HG02885 (cell line): ENCODE results near the gene DYNC1LI1.
"Not testable (repeated sequence)": the region's sequence is repeated elsewhere in the genome, so short reads cannot be mapped to it uniquely, and the experiment has no call there.

Source experiments
- ATAC-seq: cut with Tn5 transposase; IDR thresholded peaks from one replicate; pipeline ENCODE4 v1.9.1; 2021; ENCODE audit warnings: mild to moderate bottlenecking; ENCODE audit not compliant: unreplicated experiment, poor library complexity

The DYNC1LI1 gene

DNA sequence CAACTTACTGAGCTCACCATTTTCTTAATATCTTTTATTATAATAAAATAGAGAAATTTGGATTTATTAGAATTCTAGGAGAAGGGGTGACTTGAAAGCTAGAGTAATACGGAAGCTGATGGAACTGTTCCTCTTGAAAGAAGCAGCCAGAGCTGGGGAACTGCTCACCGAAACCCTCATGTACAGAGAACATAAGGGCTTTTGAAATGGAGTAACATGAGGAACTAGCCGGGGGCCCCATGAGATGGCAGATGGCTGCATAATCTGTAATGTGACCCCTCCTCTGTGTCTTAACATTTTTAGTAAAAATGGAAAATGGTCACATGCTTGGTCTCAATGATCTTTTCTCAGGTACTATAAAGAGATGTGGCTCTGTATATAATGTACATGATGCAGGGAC lies 15.7 kb upstream of the DYNC1LI1 start:
- ATAC-seq: no peak

DNA sequence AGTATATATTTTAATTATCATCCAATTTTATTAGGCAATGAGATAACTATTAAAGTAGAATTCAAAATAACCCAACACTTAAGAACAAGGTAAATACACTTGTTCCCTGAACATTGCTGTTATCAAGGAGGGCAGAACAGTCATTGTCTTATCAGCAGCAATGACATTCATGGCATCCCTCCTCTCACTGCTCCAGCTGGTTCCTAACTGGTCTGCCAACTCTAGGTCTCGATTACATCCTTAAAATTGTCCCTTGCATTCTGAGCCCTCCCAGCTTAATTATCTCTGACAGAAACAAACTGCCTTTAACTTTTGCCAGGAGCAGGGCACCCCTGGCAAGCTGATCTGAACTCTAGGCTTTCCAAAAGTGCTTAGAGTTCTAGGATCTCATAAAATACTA lies 14.0 kb upstream of the DYNC1LI1 start:
- ATAC-seq: no peak

DNA sequence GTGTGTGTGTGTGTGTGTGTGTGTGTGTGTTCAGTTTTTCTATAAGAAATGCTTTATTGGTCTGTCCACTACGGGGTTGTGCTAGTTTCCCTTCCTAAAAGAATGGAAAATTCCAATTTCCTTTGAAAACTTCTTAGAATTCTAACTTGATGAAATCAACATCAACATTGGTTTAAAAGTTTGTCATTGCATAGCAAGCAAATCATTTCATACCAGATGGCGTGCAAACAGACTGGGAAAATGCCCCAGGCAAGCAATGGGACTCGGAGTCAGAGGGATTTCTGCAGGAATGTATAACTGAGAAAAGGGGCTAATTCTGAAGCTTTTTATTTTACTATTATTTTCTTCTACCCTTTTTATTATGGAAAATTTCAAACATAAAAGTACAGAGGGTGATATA lies 13.1 kb upstream of the DYNC1LI1 start:
- ATAC-seq: no peak

DNA sequence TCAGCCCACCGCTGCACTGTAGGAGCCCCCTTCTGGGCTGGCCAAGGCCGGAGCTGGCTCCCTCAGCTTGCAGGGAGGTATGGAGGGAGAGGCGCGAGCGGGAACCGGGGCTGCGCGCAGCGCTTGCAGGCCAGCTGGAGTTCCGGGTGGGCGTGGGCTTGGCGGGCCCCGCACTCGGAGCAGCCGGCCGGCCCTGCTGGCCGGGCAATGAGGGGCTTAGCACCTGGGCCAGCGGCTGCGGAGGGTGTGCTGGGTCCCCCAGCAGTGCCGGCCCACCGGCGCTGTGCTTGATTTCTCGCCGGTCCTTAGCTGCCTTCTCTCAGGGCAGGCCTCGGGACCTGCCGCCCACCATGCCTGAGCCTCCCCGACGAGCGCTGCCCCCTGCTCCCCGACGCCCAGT lies 8.0 kb upstream of the DYNC1LI1 start:
- ATAC-seq: not testable (repeated sequence)

DNA sequence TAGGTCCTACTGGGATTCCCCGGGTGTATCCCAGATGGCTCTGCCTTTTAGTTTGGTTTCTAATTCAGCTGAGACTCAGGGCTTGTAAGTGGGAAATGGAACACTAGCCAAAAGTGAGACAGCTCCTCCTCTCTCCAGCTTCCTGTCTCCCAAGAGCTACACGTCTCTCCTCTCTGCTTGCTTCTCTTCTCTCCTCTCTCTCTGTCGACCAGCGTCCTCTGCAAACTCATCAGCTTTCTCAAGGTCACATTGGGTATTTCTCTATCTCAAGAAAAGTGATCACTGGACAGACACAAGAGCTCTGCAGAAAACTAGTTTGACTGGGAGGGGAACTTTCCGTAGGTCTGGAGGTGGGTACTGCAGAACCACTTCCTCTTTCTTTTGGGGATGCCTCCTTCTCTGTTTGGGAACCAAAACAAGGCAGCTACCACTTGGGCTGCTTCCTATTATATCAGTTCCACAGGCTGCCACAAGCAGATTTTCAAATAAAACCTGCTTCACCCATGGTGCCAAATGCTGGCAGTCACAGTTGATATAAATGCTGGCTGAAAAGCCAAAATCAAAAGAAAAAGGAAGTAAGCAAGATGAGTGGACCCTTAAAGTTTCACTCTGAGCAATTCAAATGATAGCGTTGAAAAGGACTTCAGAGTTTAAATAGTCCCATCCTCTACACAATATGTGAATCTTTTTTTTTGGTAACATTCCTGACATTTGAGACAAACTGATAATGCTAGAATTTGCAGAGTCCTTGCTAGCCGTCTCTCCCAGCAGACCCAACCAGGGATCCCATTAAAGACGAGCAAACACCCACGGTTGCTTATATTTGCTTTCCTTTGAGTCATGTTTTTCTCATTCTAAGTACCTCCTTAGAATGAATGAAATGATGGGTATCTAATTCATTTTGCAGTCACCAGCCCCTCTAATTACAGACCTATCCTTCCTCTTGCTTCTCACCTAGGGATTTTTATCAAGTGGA lies 7.2 kb upstream of the DYNC1LI1 start:
- peak; percentile 98 for ATAC-seq

DNA sequence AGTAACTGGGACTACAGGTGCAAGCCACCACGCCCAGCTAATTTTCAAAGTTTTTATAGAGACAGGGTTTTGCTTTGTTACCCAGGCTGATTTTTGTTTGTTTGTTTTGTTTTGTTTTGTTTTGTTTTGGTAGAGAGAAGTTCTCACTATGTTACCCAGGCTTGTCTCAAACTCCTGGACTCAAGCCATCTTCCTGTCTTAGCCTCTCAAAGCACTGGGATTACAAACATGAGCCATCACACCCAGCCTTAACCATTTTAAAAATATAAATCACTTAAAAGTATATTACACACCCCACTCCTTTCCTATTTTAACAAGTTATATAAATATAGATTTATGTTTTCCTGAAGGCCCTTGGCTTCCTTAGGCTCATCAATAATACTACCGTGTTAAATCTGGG lies 6.5 kb upstream of the DYNC1LI1 start:
- no peak for ATAC-seq

DNA sequence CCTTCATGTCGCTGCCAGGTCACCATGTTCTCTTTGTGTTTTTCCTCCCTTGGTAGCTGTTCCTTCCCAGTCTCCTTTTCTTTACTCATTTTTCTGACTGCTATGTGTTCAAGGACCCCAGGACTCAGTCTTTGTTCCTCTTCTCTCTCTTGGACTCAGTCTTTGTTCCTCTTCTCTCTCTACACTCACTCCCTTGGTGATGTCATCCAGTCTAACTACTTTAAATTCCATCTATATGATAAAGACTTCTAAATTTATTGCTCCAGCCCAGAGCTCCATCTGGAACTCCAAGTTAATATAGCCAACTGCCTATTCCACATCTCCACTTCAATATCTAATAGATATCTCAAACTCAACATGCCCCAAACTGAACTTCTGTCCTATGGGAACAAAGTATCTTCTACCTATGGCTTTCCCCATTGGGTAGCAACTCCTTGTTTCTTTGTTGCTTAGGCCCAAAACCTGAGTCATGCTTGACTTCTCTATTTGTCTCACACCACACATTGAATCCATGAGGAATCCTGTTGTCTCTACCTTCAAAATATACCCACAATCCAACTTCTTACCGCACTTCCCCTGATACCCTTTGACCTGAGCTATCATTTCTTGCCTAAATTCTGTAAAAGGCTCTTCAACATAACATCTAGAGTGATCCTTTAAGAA lies 4.9 kb upstream of the DYNC1LI1 start:
- no peak for ATAC-seq

DNA sequence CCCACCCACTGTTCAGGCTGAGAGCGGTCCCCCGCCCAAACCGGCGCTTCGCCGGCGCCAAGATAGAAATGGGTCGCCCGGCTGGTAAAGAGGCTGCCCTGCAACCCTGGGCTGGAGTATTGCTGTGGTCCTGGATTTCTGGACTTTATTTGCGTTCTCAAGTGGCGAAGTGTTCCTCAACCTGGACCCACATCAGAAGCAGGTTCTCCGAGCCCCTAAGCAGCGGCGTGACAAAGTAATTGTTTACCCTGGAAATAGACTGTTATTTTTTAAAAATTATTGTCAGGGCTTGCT lies 481 bp upstream of the DYNC1LI1 start:
- ATAC-seq: peak; percentile 38

DNA sequence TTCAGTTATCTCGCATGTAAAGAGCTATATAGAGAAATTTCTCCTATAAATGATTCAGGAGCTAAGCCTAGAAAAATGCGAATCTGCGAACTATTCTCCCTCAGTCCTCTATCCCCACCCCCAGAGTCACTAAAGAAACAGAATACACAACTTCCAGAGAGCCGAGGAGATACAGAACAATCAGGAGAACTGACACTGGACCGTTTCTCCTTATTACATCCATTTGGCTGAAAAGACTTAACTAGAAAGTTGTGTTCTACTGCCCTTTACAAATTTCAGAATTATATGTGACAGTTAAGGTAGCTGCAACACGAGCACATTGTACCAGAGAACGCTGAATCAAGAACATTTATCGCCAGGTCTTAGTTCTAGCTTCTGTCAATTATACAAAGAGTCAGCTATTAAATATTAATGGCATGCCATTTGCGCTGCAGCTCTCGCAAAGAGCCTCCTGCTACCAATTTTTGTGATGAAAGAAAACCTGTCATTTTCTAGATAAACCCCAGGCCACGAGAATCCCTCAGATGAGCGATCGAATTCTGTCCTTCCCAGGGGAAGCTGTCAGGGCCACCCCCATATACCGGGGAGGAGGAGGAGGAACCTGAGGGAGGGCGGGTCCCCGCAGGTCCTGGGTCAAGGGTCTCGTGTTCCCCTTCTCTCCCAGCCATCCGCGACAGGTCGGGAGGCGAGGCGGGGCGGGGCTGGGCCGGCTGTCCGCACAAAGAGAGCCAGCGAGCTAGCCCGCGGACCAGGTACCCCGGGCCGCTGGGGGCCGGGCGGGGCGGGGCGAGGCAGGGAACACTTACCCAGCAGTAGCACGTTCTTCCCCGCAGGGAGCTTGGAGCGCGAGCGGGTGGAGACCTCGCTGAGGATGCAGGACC lies 878 bp downstream of the DYNC1LI1 start:
- peak; percentile 56 for ATAC-seq

DNA sequence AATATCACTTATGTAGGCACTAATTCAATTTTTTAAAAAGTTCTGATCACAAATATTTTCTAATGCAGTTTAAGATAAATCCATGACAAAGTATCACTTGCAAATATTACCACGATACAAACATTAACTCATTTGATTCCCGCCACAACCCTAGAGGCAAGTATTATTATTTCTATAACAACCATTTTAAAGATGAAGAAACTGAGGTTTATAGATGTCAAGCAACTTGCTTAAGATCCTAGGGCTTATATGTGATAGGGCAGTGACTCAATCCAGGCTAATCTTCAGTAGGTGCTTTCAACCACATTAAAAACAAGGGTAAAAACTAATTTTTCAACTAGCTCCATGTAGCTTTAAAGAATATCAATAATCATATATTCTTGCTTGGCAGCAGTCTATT lies 1.7 kb downstream of the DYNC1LI1 start:
- ATAC-seq: no peak

DNA sequence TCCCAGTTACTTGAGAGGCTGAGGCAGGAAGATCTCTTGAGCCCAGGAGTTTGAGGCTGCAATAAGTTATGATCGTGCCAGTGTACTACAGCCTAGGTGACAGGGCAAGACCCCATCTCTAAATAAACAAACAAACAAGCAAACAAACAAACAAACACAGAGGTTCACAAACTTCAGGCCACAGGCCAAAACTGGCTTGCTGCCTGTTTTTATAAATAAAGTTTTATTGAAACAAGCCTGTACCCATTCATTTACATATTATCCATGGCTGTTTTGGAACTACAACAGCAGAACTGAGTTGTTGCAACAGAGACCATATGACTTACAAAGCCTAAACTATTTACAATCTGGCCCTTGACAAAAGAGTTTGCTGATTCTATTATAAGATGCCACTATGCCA lies 6.5 kb downstream of the DYNC1LI1 start:
- ATAC-seq: no peak

DNA sequence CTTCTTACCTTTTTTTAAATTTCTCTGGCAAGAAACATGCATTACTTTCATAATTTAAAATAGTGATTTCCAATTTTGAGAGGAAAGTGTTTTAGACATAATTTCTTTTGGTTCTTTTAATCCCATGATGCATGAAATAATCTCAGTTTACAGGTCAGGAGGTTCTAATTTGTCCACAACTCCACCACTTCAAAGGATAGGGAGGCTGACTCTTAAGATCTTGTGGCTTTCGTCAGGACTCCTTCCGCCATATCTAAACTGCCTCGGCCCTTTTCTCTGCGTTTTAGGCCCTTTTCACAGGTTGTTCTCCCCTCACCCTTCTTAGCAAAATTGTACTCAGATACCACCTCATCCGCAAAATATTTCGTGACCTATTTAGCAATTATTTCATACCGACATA lies 8.0 kb downstream of the DYNC1LI1 start:
- ATAC-seq: no peak

DNA sequence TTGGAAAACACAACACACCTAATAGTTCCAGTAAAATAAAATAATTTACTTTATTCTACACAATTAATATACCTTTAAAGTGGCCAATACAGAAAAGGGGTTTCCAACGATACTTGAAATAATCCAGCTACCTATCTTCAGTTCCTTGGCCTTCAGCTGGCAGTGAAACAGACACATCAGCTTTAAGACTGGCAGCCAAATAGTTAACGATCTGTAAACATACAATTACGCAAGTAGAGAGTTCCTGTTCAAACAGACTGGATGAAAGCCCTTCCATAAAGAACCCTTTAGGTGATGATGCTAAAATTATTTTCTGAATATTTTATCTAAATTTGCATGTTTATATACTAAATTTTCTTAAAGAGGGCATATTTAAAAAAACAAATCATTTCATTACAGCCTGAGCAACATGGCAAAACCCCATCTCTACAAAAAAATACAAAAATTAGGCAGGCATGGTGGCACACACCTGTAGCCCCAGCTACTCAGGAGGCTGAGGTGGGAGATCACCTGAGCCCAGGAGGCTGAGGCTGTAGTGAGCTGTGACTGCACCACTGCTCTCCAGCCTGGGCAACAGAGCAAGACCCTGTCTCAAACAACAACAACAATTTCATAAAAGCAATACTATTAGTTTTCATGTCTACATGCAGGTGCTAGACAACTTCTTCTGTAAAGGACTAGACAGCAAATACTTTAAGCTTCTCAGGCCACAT lies 12.9 kb downstream of the DYNC1LI1 start:
- no peak for ATAC-seq

DNA sequence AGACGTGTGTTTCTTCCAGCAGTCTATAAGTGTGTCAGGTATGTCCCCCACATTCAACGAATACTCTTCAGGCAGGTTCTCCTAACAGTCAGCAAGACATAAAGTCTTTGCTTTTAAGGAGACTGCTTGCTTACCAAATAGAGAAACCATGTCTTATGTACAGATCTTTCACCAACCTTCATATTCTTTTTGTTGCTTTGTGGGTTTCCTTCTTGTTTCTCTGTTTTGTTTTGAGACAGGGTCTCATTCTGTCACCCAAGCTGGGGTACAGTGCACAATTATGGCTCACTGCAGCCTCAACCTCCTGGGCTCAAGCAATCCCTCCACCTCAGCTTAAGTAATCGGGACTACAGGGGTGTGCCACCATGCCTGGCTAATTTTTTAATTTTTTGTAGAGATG lies 14.3 kb downstream of the DYNC1LI1 start:
- peak; percentile 51 for ATAC-seq

DNA sequence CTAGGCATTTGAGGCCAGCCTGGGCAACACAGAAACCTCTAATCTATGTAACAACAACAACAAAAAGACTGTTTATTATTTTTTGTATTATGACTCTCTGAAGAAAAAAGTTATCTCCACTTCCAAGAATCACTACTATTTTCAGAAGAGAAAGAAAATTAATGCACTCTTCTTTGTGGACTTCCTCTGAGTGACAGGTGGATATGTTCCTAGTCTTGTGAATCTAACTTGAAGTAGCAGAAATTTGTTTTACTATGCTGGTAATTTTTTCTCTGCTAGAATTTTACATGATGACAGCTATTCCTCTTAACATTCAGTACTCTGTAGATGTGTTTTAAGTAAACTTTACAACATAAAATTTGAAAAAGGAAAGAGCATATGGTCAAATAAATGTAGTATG lies 16.7 kb downstream of the DYNC1LI1 start:
- ATAC-seq: no peak

DNA sequence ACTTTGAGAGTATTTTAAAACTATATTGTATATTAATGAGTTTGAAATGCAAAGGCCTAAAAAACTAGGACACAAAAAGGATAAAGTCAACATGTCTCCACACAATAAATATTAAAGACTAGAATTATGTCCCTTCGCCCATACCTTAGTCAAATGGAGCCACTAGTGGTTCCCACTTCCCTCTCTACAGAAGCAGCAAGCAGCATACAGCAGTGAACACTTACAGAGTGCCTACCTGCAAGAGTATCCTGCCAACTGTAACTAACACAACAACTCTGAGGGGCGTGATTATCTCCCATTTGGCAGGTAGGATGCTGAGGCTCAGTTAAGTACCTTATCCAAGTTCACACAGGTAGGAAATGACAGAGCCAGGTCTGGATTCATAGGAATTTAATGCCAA lies 17.2 kb downstream of the DYNC1LI1 start:
- ATAC-seq: peak; percentile 46

DNA sequence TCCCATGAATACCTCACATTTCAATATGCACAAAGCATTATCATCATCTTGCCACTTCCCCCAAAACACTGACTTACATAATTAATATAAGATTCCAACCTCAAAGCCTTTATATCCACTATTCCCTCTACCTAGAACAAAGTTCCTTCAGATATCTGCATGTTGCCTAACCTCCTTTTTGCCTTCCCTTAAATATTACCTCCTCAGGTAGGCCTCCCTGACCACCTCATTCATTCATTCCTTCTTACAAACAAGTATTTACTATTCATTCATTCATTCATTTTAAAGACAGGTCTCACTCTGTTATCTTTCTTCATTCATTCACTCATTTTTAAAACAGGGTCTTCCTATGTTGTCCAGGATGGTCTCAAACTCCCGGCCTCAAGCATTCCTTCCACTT lies 18.6 kb downstream of the DYNC1LI1 start:
- no peak for ATAC-seq

DNA sequence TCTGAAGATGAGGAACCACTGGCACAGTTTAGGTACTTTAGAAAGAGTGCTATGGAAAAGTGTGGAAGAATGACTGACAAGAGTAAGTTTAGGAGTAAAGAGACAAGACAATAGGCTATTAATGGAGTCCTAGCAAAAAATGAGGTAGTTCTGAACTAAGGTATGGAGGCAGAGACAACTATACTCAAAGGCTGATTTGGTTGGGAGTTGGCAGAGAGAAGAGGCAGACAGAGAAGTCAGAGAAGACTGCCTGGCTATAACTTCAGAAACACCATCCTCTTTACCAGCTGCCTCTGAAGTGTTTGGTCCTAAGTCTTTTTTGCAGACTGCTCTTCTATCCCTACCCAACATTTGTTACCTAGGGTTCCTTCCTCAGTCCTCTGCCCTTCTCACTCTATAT lies 19.2 kb downstream of the DYNC1LI1 start:
- ATAC-seq: peak; percentile 32

DNA sequence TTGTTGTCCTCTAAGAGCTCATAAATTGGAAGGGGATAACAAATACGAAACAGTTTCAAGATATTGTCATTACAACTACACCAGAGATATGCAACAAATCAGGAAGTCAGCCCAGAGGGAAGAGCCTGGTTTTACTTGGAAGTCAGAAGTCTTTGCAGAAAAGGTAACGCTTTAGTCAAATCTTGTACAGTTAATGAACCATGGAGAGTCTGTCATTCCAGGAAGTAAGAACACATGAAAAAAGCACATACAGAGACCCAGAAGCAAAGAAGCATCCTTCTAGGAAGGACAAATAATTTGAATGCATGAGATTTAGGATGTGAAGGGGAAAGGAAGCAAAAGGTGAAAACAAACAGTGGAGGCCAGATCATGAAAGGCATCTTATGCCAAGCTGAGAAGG lies 19.6 kb downstream of the DYNC1LI1 start:
- ATAC-seq: peak; percentile 60

DNA sequence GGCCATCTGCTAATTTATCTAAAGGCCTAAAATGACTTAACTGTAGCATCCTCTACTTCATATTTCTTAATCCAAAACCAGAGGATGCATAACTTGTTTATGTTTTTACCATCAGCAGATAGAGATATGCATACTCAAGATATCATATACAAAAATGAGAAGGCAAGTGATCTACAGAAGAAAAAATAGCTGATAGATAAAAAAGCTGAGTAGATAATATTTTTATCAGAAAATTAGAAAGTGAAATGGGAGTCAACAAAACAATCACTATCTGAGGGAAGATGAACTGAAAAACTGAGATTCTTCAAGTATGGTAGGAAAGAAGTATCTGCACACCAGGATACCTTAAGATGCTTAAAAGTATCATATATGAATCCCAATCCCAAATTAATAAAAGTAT lies 25.4 kb downstream of the DYNC1LI1 start:
- no peak for ATAC-seq
